22Rv1 (cell line): ENCODE measurements around the gene ATF7IP2.
A peak's percentile ranks its signal among the peaks of the same experiment; 100 is the strongest.
"Not testable (repeated sequence)": the region's sequence is repeated elsewhere in the genome, so short reads cannot be mapped to it uniquely, and the experiment has no call there.

Experiments used
- H3K27ac ChIP-seq: fragments of 450-650 bp; 2 replicates; pipeline ENCODE4 v1.5.1; 2017
- CTCF ChIP-seq: fragments of 450-650 bp; IDR thresholded peaks from 2 replicates; pipeline ENCODE4 v1.5.1; 2017; ENCODE audit warnings: mild to moderate bottlenecking
- ZFX ChIP-seq: fragments of 450-650 bp; IDR thresholded peaks from 2 replicates; pipeline ENCODE4 v1.6.1; 2017; ENCODE audit warnings: antibody characterized with exemption, borderline replicate concordance

Gene ATF7IP2

DNA sequence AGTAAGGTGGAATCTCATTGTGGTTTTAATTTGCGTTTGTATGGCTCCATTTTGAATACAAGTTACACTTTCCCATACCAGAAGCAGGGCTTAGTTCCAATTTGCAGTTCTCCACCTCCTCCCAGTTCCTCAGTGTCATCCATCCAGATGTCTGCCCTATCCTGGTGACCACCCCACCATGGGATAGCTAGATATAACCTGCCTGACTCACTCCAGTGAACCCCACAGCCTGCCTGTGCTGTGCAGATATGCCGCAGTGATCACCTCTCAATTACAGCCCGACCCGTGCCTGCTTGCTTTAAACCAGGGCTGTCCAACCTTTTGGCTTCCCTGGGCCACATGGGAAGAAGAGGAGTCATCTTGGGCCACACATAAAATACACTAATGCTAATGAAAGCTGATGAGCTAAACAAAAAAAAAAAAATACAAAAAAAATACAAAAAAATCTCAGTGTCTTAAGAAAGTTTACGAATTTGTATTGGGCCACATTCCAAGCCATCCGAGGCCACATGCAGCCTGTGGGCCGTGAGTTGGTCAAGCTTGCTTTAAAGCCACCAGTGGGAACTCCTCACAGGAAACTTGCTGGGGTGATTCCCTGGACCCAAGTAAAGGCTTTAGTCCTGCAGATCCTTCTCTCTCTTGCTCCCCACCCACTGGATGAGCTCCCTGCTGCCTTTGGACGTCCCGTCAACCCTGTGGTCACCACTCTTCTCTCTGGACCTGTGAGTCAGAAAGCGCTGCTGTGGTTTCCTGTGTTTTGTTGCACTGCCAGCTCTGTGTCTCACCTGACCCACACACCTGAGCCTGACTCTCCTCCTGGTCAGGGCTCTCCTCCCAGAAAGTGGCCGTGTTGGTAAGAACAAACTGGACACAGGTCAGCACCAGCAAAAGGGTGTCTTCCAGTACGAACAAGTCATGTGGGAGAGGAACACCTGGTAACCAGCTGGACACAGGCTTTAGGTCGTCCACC lies 111.6 kb downstream of the ATF7IP2 start:
- H3K27ac ChIP-seq: no peak overlapping the region
- TF ChIP-seq CTCF (no peak), ZFX (no peak)

GRCh38 chr16:10500582-10500981 lies 114.7 kb downstream of the ATF7IP2 start:
- TF ChIP-seq CTCF (no peak), ZFX (no peak)
- no peak overlapping the region for H3K27ac ChIP-seq

- H3K27ac ChIP-seq: no peak overlapping the region
- TF ChIP-seq CTCF: no peak
- no peak for TF ChIP-seq ZFX
Measured at GRCh38 chr16:10501016-10501607, 115.3 kb downstream of the ATF7IP2 start.

GRCh38 chr16:10502776-10503175 lies 116.9 kb downstream of the ATF7IP2 start:
- TF ChIP-seq CTCF (no peak), ZFX (no peak)
- no peak overlapping the region for H3K27ac ChIP-seq

DNA sequence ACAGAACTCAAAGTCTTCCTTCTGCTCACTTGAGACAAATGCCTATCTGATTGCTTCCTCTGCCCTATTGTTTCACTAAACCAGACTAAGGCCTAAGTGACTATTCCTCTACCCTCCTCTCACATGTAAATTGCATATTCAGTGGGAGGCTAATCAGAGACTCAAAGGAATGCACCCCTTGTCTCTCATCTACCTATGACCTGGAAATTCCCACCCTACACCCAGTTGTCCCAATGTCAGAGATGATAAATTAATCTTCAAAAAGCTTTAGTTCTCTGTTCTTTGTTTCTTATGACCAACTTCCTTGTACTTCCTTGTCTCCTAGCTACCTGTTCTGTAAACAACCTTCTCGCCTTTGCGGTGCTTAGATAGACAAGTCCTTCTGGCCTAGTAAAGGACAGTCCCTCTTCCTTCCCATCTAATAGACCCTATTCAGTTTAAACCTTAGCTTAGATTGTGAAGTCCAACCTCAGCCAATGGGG lies 118.6 kb downstream of the ATF7IP2 start:
- H3K27ac ChIP-seq: no peak overlapping the region
- TF ChIP-seq CTCF (no peak), ZFX (no peak)

- not testable (repeated sequence) for H3K27ac ChIP-seq
Measured at GRCh38 chr16:10505286-10505685, 119.4 kb downstream of the ATF7IP2 start.

- no peak overlapping the region for H3K27ac ChIP-seq
- peak; percentile 81 for TF ChIP-seq CTCF
- TF ChIP-seq ZFX: no peak
Measured at GRCh38 chr16:10509534-10510025, 123.7 kb downstream of the ATF7IP2 start.
